ENCODE measurements around the gene UBN1. TPM values are rescaled to one million over a fixed set of nuclear protein-coding genes. Genes with fewer than 3 reads are reported as not detected.

UBN1 gene, protein sequence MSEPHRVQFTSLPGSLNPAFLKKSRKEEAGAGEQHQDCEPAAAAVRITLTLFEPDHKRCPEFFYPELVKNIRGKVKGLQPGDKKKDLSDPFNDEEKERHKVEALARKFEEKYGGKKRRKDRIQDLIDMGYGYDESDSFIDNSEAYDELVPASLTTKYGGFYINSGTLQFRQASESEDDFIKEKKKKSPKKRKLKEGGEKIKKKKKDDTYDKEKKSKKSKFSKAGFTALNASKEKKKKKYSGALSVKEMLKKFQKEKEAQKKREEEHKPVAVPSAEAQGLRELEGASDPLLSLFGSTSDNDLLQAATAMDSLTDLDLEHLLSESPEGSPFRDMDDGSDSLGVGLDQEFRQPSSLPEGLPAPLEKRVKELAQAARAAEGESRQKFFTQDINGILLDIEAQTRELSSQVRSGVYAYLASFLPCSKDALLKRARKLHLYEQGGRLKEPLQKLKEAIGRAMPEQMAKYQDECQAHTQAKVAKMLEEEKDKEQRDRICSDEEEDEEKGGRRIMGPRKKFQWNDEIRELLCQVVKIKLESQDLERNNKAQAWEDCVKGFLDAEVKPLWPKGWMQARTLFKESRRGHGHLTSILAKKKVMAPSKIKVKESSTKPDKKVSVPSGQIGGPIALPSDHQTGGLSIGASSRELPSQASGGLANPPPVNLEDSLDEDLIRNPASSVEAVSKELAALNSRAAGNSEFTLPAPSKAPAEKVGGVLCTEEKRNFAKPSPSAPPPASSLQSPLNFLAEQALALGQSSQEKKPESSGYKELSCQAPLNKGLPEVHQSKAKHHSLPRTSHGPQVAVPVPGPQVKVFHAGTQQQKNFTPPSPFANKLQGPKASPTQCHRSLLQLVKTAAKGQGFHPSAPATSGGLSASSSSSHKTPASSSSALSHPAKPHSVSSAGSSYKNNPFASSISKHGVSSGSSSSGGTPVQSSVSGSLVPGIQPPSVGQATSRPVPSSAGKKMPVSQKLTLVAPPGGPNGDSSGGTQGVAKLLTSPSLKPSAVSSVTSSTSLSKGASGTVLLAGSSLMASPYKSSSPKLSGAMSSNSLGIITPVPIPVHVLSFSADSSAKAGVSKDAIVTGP (N-terminal part only)
- 10 to 100 TPM; 40.6 to 40.9 TPM for total RNA-seq
- 10 to 100 TPM; 10.9 to 18.4 (median 14.2) TPM for polyA plus RNA-seq
- 97.0 to 134 (median 127) reads per million in 6 experiments for total RNA-seq

DNA sequence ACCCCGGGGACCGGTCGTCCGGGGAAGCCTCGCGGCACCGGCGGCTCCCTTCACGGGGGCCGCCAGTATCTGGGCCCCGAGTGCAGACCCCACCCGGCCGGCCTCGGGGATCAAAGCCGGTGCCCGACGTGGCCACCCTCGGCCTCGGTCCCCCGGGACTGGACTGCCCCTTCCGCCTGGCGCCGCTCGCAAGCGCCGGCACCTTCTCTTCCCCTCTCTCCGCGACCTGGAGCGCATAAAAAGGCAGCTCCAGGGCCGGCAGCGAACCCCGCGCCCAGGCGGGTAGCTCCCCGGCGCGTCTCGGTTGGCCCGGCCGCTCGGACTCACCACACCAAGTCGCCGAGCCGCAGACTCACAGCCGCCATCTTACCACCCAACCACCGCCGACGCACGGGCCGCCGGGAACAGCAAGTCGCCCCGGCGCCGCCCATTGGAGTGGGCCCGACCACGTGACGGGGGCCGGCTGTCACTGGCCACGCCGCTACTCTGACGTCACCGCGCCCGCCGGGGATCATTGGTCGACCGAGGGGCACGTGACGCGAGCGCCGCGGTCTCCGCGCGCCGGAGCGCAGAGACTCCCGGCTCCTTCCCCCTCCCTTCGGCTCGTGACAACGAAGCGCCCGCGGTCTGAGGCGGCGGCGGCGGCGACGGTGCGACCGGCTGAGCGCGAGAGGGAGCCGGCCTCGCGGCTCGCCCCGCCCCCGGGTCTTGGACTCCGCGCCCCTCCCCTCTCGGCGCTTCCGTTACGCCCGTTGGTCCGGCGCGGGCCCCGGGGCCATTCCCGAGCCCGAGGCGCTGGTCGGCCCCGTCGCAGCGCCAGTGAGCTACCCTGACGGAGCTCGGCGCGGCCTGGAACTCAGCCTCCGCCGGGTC lies at the start of gene UBN1, which contains the start of gene GLYR1:
UBN1 (plus strand) TSS at position 581 of the 873 bp plus-strand sequence. CDS start 5,437 bp downstream, outside the sequence.
GLYR1 (minus strand) TSS at position 388 of the 873 bp plus-strand sequence; CDS start at position 365, 23 bp downstream.
- ATAC-seq (peak; percentile 88 to 93), DNase-seq (peak; percentile 97 to 100 (median 100))
- peak within 1 kb of the TSS; percentile 87 to 95 (median 92) for H3K4me3 Mint-ChIP-seq
- H3K27ac Mint-ChIP-seq: peak within 1 kb of the TSS; percentile 61 to 96 (median 94)
- H3K9me3 Mint-ChIP-seq: no peaks in the 10 kb centered on the region
- POLR2A ChIA-PET: interaction anchor here (0.8 to 2.5 kb wide), 7 partner anchors 8 to 251 kb away, joined by 3 to 14 read pairs (median 5); partner anchors contain the start of genes ANKS3, DNAAF8 and ROGDI
- peaks cover 0 to 38% (median 3%) of the 10 kb centered on the region in 3 donors for H3K36me3 Mint-ChIP-seq
- no peaks in the 10 kb centered on the region for H3K27me3 Mint-ChIP-seq
- peaks cover 14 to 60% (median 56%) of the 10 kb centered on the region in 4 donors for H3K4me1 Mint-ChIP-seq

DNA sequence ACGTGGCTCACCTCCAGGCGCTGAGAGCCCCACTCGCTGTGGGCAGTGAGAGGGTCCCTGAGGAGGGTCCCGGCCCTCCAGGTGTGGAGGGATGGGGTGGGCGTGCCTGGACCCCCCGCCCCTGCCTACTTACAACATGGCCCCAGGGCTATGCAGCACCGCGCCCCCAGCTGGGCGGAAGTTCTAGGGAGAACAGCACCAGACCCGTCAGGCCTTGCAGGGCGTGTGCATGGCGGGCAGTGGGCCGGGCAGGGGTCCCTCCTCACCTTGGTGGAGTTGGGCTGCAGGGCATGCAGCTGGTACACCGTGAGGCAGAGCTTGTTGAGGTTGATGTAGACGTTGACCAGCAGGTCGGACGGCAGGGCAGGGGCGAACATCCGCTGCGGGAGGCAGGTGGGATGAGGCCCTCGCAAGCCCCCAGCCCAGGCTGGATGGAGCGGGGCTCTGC lies 49.5 kb upstream of the UBN1 start:
- H3K27me3 Mint-ChIP-seq: no peaks in the 10 kb centered on the region
- POLR2A ChIA-PET: no interaction called here
- no peak for DNase-seq
- no peaks in the 10 kb centered on the region for H3K9me3 Mint-ChIP-seq
- peaks cover 0 to 5% (median 5%) of the 10 kb centered on the region in 3 donors for H3K36me3 Mint-ChIP-seq
- ATAC-seq: no peak
- H3K27ac Mint-ChIP-seq: no peak overlapping the region
- H3K4me1 Mint-ChIP-seq: peaks cover 4 to 16% (median 11%) of the 10 kb centered on the region in 4 donors
- no peak overlapping the region for H3K4me3 Mint-ChIP-seq

DNA sequence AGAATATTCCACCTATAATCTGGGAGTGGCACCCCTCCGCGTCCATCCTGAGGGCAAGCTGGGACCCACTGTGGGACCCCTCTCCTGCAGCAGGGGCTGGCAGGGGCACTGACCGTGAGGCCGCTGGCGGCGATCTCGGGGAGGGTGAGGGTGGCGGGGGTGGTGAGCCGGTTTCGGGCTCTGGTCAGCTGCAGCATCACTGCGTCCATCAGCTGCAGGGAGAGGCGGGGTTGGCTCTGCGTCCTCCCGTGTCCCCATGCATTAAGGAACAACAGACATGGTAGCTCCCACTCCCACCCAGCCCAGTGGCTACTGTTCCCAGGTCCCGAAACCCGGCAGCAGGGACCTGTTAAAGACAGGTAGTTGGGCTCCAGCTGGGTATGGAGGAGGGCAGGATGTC lies 48.8 kb upstream of the UBN1 start:
- ATAC-seq (no peak), DNase-seq (no peak)
- peaks cover 7 to 20% (median 13%) of the 10 kb centered on the region in 4 donors for H3K4me1 Mint-ChIP-seq
- no peaks in the 10 kb centered on the region for H3K9me3 Mint-ChIP-seq
- POLR2A ChIA-PET: no interaction called here
- no peak overlapping the region for H3K4me3 Mint-ChIP-seq
- peaks cover 0 to 5% (median 5%) of the 10 kb centered on the region in 3 donors for H3K36me3 Mint-ChIP-seq
- H3K27me3 Mint-ChIP-seq: no peaks in the 10 kb centered on the region
- H3K27ac Mint-ChIP-seq: no peak overlapping the region

DNA sequence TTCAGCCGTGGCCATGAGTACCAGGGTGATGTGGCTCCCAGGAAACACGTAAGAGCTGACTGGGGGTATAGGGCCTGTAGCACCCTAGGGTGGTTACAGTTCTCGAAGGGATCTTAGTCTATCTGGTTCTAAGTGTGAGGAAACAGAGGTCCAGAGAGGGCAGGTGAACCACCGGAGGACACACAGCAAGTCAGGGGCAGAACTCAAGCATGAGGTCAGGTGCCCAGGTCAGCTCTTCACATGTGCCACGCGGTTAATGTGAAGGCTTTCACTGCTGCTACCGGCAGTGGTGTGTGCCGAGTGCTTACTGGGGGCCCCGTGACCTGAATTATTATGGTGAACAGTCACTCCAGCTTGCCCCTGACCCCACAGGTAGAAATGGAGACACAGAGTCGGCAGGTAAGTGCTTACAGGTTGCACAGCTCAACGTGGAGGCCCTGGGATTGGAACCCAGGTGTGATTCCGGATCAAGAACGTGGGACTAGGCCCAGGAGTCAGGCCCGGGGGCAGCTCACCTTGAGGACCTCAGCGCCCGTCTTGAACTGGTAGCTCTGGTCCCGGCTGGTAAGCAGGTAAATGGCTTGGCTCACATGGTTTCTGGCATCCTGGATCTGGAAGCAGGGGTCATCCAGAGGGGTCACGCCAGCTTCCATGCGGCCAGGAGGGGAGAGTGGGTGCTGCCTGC lies 48.0 kb upstream of the UBN1 start:
- DNase-seq: no peak
- peak overlapping the region in 3 of 10 donors; percentile 22 to 75 (median 53) for H3K27ac Mint-ChIP-seq
- no peak for ATAC-seq
- no peaks in the 10 kb centered on the region for H3K9me3 Mint-ChIP-seq
- POLR2A ChIA-PET: interaction anchor here (0.7 to 1.1 kb wide), 3 partner anchors 10 to 61 kb away, joined by 3 to 4 read pairs (median 4); no protein-coding TSS in a partner anchor
- peaks cover 0 to 7% (median 5%) of the 10 kb centered on the region in 3 donors for H3K36me3 Mint-ChIP-seq
- no peaks in the 10 kb centered on the region for H3K27me3 Mint-ChIP-seq
- H3K4me3 Mint-ChIP-seq: peak overlapping the region in 2 of 10 donors; percentile 20 to 22
- peaks cover 7 to 22% (median 13%) of the 10 kb centered on the region in 4 donors for H3K4me1 Mint-ChIP-seq

DNA sequence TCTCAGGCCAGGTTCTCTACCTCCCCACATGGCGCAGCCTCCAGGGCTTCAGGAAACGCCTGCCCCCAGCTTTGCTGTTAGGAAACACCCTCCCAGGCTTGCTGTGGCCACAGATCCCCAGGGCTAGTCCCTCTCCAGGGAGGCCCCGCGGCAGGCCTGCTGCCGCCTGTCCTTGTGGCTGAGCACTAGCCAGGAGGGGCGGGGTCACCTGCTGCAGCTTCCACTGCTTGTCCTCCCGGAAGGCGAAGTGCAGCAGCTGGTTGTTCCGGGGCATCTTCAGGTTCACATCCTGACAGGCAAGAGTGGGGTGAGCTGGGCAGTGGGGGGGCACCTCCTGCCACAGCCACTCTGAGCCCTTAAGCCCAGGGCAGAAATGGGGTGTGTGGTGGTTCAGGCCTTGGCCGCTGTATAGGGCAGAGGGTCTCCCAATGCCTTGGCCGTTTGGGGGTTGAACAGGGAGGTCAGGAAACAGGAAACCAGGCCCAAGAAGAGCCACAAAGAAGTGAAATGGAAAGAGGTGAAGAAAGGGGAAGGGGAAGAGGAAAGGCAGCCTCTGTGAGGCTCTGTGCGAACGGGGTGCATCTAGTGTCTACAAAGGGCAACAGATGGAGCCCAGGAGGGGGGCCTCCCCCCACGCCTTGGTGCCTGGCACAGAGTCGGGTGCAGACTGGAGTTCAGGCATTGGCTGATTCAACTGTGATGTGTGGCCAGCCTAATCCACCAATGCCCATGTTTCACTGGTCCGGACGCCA lies 46.8 kb upstream of the UBN1 start:
- peak overlapping the region in 8 of 10 donors; percentile 51 to 95 (median 70) for H3K27ac Mint-ChIP-seq
- peaks cover 0 to 15% (median 5%) of the 10 kb centered on the region in 3 donors for H3K36me3 Mint-ChIP-seq
- DNase-seq: no peak
- POLR2A ChIA-PET: interaction anchor here (0.6 to 2.7 kb wide), 4 partner anchors 8 to 136 kb away, joined by 3 to 10 read pairs (median 4); no protein-coding TSS in a partner anchor
- peaks cover 7 to 22% (median 13%) of the 10 kb centered on the region in 4 donors for H3K4me1 Mint-ChIP-seq
- no peaks in the 10 kb centered on the region for H3K9me3 Mint-ChIP-seq
- ATAC-seq: no peak
- peak overlapping the region; percentile 36 to 81 (median 54) for H3K4me3 Mint-ChIP-seq
- H3K27me3 Mint-ChIP-seq: no peaks in the 10 kb centered on the region

DNA sequence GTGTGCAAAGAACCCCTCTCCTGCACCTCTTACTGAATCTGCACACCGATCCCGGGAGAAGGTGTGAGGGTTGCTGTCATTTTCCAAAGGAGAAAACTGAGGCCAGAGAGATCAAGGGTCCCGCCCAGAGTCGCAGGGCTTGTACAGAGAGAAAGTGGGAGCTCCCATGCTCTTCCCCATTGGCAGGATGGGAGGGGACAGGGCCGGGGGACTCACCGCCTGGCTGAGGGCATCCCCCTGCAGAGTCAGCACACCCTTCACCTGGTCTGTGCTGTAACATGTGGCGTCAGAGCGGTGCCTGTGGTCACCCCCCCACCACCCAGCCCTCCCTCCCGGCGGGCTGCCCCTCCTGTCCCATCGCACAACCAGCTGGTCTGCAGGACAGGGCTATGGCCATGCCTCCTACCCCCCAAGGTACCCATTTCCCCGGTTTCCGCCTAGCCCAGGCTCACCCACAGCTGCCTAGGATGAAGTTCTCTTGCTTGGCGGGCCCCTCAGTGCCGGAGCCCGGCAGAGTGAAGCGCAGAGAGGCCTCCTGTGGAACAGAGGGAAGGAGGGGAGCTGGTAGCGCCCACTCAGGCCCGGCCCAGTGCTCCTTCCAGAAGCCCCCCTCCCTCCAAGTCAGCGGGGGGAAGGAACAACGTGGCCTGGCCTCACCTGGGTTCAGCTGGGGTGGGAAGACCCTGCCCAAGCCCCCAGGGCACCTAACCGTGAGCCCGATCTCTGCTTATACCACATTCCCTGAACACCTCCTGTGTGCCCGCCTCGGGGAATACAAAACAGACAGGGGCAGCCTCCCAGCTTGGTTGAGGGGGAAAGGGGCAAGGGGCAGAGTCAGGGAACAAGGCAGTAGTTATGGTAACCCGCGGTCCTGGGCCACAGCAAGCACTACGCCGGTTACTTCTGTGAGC lies 46.0 kb upstream of the UBN1 start:
- H3K27ac Mint-ChIP-seq: peak overlapping the region; percentile 56 to 95 (median 92)
- H3K9me3 Mint-ChIP-seq: no peaks in the 10 kb centered on the region
- DNase-seq (no peak), ATAC-seq (no peak)
- POLR2A ChIA-PET: interaction anchor here (0.6 to 2.9 kb wide), 10 partner anchors 11 to 544 kb away, joined by 3 to 25 read pairs (median 4); partner anchors contain the start of genes ANKS3, DNAAF8, GLYR1 and UBN1
- peaks cover 0 to 21% (median 5%) of the 10 kb centered on the region in 3 donors for H3K36me3 Mint-ChIP-seq
- peak overlapping the region; percentile 79 to 91 (median 86) for H3K4me3 Mint-ChIP-seq
- peaks cover 7 to 22% (median 13%) of the 10 kb centered on the region in 4 donors for H3K4me1 Mint-ChIP-seq
- no peaks in the 10 kb centered on the region for H3K27me3 Mint-ChIP-seq

DNA sequence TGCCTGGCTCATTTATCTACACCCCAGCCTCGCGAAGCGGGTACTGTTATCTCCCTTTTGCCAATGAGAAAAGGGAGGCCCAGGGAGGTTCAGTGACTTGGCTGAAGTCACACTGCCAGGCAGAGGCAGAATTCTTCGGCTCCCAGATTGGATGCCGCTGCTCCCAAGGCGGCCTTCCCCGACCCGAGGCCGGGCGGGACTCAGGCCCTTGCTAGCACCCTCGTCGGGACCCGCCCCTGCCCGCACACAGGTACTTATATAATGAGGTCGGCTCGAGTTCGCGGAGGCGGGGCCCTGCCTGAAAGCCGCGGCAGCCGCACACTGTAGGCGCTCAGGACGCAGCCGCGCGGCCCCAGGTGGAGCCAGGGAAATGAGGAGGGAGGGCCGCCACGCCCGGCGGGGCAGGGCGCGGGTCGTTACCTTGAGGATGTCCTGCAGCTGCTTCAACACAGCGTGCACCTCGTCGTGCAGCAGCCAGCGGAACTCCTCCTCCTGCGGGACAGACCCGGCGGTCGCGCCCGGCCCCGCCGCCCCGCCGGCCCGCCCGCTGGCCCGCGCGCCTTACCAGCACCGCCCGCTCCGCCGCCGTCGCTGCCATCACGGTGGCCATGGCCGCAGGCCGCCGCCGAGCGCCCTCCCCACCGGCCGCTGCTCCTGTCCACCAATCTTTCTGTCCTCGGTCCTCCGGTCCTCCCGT lies 45.2 kb upstream of the UBN1 start, which contains the start of gene ROGDI:
ROGDI (minus strand) TSS at position 672 of the 697 bp plus-strand sequence; CDS start at position 610, 62 bp downstream.
- Mint-ChIP-seq H3K9me3 (no peaks in the 10 kb centered on the region), H3K4me3 (peak within 1 kb of the TSS; percentile 80 to 91 (median 86)), H3K4me1 (peaks cover 7 to 22% (median 13%) of the 10 kb centered on the region in 4 donors), H3K36me3 (peaks cover 0 to 25% (median 5%) of the 10 kb centered on the region in 3 donors), H3K27ac (peak within 1 kb of the TSS; percentile 58 to 95 (median 92)), H3K27me3 (no peaks in the 10 kb centered on the region)
- ATAC-seq (peak; percentile 73 to 75), DNase-seq (peak in 9 of 10 donors; percentile 67 to 93 (median 85))
- POLR2A ChIA-PET: interaction anchor here (0.6 to 2.9 kb wide), 15 partner anchors 10 to 545 kb away, joined by 3 to 25 read pairs (median 4); partner anchors contain the start of genes ANKS3, DNAAF8, GLYR1 and NUDT16L1

DNA sequence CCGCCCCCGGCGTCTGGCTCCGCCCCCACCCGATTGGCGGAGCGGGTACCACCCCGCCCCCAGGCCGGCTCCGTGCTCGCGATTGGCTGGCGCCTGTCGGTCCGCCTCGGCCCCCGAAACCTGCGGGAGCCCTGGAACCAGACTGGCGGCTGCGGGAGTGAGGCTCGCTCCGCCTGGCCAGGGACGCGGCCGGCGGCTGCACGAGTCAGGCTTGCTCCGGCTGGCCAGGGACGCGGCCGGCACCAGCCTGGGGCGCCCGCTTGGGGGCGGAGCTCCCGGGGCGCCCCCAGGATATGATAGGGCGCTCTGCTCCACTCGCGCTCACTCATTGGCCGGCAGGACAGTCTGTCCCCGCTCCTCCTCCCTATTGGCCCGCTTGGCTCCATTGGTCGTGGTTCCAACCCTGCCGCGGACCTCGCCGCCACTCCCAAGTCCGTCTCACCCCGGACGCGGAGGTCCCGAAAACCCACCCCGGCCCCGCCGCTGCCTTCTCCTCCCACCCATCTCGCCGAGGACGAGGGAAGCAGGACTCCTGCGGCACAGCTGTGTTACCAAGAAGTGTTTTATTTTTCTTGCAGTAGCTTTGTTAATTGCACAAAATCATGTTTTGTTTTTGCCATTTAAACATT lies 44.5 kb upstream of the UBN1 start:
- no peaks in the 10 kb centered on the region for H3K27me3 Mint-ChIP-seq
- peak overlapping the region; percentile 80 to 91 (median 86) for H3K4me3 Mint-ChIP-seq
- H3K4me1 Mint-ChIP-seq: peaks cover 7 to 22% (median 13%) of the 10 kb centered on the region in 4 donors
- no peaks in the 10 kb centered on the region for H3K9me3 Mint-ChIP-seq
- DNase-seq (peak; percentile 76 to 99 (median 89)), ATAC-seq (peak; percentile 83 to 87)
- peaks cover 0 to 31% (median 4%) of the 10 kb centered on the region in 3 donors for H3K36me3 Mint-ChIP-seq
- peak overlapping the region in 8 of 10 donors; percentile 58 to 95 (median 86) for H3K27ac Mint-ChIP-seq
- POLR2A ChIA-PET: interaction anchor here (0.7 to 2.9 kb wide), 16 partner anchors 8 to 531 kb away, joined by 3 to 25 read pairs (median 4); partner anchors contain the start of genes ANKS3, DNAAF8, GLYR1 and NUDT16L1
